HepG2 (cell line): Measurements from ENCODE around the gene VPS9D1. TPM values are rescaled to one million over a fixed set of nuclear protein-coding genes. Genes with fewer than 3 reads are reported as not detected.

Source experiments
- ATF2 ChIP-seq: sonication (generic); formaldehyde crosslinking; IDR thresholded peaks from 2 replicates; pipeline ENCODE4 v1.4.0; 2020; ENCODE audit warnings: missing genetic modification reagents
- GABPA ChIP-seq, 2 experiments: IDR thresholded peaks; 2 replicates each; pipeline ENCODE4 v1.6.1; 2011 to 2016; ENCODE audit warnings: low read depth in 2 of 2, low read length in 1 of 2, missing biosample characterization in 1 of 2, missing genetic modification characterization in 1 of 2
- GFI1 ChIP-seq: sonication (generic); formaldehyde crosslinking; IDR thresholded peaks from 2 replicates; pipeline ENCODE4 v1.5.0; 2020; ENCODE audit warnings: missing genetic modification reagents, mild to moderate bottlenecking, borderline replicate concordance
- NFAT5 ChIP-seq: sonication (generic); formaldehyde crosslinking; IDR thresholded peaks from 2 replicates; pipeline ENCODE4 v1.4.0; 2020; ENCODE audit warnings: missing genetic modification reagents
- THYN1 ChIP-seq: sonication (generic); formaldehyde crosslinking; IDR thresholded peaks from 2 replicates; pipeline ENCODE4 v1.8.1; 2023; ENCODE audit warnings: low read depth, mild to moderate bottlenecking, moderate library complexity, missing genetic modification reagents, borderline replicate concordance
- UBTF ChIP-seq: sonication (generic); formaldehyde crosslinking; IDR thresholded peaks from 2 replicates; pipeline ENCODE4 v1.4.0; 2020; ENCODE audit warnings: mild to moderate bottlenecking, missing genetic modification reagents
- ZNF598 ChIP-seq: sonication (generic); formaldehyde crosslinking; IDR thresholded peaks from 2 replicates; pipeline ENCODE4 v1.5.1; 2020; ENCODE audit warnings: mild to moderate bottlenecking, missing genetic modification reagents, borderline replicate concordance
- polyA plus RNA-seq, 8 experiments: library from polyadenylated mRNA; depleted of rRNA in 3 of 8; stranded (reverse) in 7 of 8; unstranded in 1 of 8; fragments of >200 nt; fragmentation: Illumina TruSeq in 4 of 8; extraction: Trizol in 4 of 8; gene quantifications; 2 replicates each; pipeline versions ENCODE4 v1.2.1 to v1.2.3, GENCODE V29; 2011 to 2016; ENCODE audit warnings: low read depth in 4 of 8, missing spikeins in 1 of 8, mixed read lengths in 1 of 8; ENCODE audit not compliant: insufficient read depth in 1 of 8
- total RNA-seq, 5 experiments: library from RNA; depleted of rRNA; stranded (reverse); fragments of >200 nt; fragmentation: Illumina TruSeq; extraction: Trizol; gene quantifications; 2 replicates each; pipeline ENCODE4 v1.2.3, GENCODE V29; 2016; ENCODE audit warnings: low read depth in 1 of 5
- TF ChIP-seq, protein P1 (sequence below): sonication (generic); formaldehyde crosslinking; IDR thresholded peaks from one replicate; pipeline ENCODE4 v1.5.1; 2020; ENCODE audit warnings: mild to moderate bottlenecking, missing genetic modification reagents; ENCODE audit errors: not compliant biosample characterization

Gene VPS9D1
- total and polyA plus RNA-seq, 2 of the 13 experiments (the other 11 are each of a cell fraction or from before 2014, with no cell fraction given) = 10.1 to 13.2 TPM

- TF ChIP-seq NFAT5 = no peak; the same call in 1 of the 2 replicates
- TF ChIP-seq THYN1 = no peak
- peak; percentile 14; the same call in 1 of the 2 replicates for TF ChIP-seq GFI1 (CRISPR knock-in tag)
- TF ChIP-seq ZNF598 (CRISPR knock-in tag) = peak; percentile 83; the same call in 1 of the 2 replicates
- peak; percentile 74 for TF ChIP-seq UBTF
- TF ChIP-seq GABPA (IDR thresholded peaks at IDR 0.05; ENCODE audit: low read depth, low read length) = no peak
- peak; percentile 54; the same call in 1 of the 2 replicates for TF ChIP-seq GABPA (CRISPR knock-in tag; IDR thresholded peaks at IDR 0.05; ENCODE audit: low read depth)
- TF ChIP-seq ATF2 (CRISPR knock-in tag) = 0 out of 2 replicates have a peak, but pooled peaks have one; percentile 7
- TF ChIP-seq, protein P1, sequence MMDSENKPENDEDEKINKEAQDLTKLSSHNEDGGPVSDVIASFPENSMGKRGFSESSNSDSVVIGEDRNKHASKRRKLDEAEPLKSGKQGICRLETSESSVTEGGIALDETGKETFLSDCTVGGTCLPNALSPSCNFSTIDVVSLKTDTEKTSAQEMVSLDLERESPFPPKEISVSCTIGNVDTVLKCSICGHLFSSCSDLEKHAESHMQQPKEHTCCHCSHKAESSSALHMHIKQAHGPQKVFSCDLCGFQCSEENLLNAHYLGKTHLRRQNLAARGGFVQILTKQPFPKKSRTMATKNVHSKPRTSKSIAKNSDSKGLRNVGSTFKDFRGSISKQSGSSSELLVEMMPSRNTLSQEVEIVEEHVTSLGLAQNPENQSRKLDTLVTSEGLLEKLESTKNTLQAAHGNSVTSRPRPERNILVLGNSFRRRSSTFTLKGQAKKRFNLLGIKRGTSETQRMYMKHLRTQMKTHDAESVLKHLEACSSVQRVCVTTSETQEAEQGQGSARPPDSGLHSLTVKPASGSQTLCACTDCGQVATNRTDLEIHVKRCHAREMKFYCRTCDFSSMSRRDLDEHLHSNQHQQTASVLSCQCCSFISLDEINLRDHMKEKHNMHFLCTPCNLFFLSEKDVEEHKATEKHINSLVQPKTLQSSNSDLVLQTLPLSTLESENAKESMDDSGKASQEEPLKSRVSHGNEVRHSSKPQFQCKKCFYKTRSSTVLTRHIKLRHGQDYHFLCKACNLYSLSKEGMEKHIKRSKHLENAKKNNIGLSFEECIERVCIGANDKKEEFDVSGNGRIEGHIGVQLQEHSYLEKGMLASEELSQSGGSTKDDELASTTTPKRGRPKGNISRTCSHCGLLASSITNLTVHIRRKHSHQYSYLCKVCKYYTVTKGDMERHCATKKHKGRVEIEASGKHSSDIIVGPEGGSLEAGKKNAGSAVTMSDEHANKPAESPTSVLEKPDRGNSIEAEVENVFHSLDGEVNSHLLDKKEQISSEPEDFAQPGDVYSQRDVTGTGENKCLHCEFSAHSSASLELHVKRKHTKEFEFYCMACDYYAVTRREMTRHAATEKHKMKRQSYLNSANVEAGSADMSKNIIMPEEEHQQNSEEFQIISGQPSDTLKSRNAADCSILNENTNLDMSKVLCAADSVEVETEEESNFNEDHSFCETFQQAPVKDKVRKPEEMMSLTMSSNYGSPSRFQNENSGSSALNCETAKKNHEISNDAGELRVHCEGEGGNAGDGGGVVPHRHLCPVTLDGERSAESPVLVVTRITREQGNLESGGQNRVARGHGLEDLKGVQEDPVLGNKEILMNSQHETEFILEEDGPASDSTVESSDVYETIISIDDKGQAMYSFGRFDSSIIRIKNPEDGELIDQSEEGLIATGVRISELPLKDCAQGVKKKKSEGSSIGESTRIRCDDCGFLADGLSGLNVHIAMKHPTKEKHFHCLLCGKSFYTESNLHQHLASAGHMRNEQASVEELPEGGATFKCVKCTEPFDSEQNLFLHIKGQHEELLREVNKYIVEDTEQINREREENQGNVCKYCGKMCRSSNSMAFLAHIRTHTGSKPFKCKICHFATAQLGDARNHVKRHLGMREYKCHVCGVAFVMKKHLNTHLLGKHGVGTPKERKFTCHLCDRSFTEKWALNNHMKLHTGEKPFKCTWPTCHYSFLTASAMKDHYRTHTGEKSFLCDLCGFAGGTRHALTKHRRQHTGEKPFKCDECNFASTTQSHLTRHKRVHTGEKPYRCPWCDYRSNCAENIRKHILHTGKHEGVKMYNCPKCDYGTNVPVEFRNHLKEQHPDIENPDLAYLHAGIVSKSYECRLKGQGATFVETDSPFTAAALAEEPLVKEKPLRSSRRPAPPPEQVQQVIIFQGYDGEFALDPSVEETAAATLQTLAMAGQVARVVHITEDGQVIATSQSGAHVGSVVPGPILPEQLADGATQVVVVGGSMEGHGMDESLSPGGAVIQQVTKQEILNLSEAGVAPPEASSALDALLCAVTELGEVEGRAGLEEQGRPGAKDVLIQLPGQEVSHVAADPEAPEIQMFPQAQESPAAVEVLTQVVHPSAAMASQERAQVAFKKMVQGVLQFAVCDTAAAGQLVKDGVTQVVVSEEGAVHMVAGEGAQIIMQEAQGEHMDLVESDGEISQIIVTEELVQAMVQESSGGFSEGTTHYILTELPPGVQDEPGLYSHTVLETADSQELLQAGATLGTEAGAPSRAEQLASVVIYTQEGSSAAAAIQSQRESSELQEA (CRISPR knock-in tag) = peak; percentile 86
These were observed 19.0 kb downstream of the VPS9D1 start, which contains the start of gene SPATA2L (continued) for GRCh38 chr16:89701425-89702406.
